Stomach (tissue), 4 donors: ENCODE measurements around the gene DDC.

Experiments
- CTCF ChIP-seq, 7 experiments: fragments of 450-650 bp in 4 of 7; fragments of 200-600 bp in 3 of 7; sonication (generic) in 3 of 7; IDR thresholded peaks; one replicate each; pipeline ENCODE4 v1.5.1; 2016 to 2019; ENCODE audit warnings: antibody characterized with exemption in 7 of 7, control low read depth in 2 of 7, mild to moderate bottlenecking in 1 of 7
- POLR2A ChIP-seq, 4 donors: fragments of 450-650 bp; IDR thresholded peaks; one replicate each; pipeline ENCODE4 v1.6.1; 2016; ENCODE audit warnings: antibody characterized with exemption in 4 of 4, control low read depth in 2 of 4, mild to moderate bottlenecking in 1 of 4, moderate library complexity in 1 of 4
- POLR2AphosphoS5 ChIP-seq, 3 donors: sonication (generic); formaldehyde crosslinking; IDR thresholded peaks; one replicate each; pipeline ENCODE4 v1.6.1; 2016; ENCODE audit warnings: antibody characterized with exemption in 3 of 3

GRCh38 chr7:50495746-50496145 lies 69.5 kb downstream of the DDC start:
- TF ChIP-seq POLR2AphosphoS5 (IDR thresholded peaks at IDR 0.05) = no peak
- no peak for TF ChIP-seq CTCF (IDR thresholded peaks at IDR 0.05)
- TF ChIP-seq POLR2A (IDR thresholded peaks at IDR 0.05) = no peak
